Effector memory CD8-positive, alpha-beta T cell (primary cell): ENCODE measurements around the gene RFK.
"Not testable (repeated sequence)": the region's sequence is repeated elsewhere in the genome, so short reads cannot be mapped to it uniquely, and the experiment has no call there.

Source experiments
- ATAC-seq: fragments of 150-1000 bp; cut with Tn5 transposase; replicated peaks from 2 replicates; pipeline ENCODE4 v1.10.0; 2021; ENCODE audit warnings: mild to moderate bottlenecking, moderate library complexity
- DNase-seq, 3 experiments: peaks; one replicate each; pipeline ENCODE4 v3.0.0; 2021
- H3K27ac Mint-ChIP-seq, 2 donors: one replicate each; pipeline ENCODE4 v1.8.0; 2022; ENCODE audit warnings: mild to moderate bottlenecking in 2 of 2, mixed read lengths in 2 of 2, moderate library complexity in 2 of 2
- H3K27me3 Mint-ChIP-seq, 2 donors: one replicate each; pipeline ENCODE4 v1.8.0; 2022; ENCODE audit warnings: mixed read lengths in 2 of 2
- H3K36me3 Mint-ChIP-seq: one replicate; pipeline ENCODE4 v1.8.0; 2022; ENCODE audit warnings: mild to moderate bottlenecking, moderate library complexity, mixed read lengths; ENCODE audit not compliant: insufficient read depth
- H3K4me1 Mint-ChIP-seq, 2 donors: one replicate each; pipeline ENCODE4 v1.8.0; 2022; ENCODE audit warnings: low read depth in 2 of 2, mixed read lengths in 2 of 2
- H3K4me3 Mint-ChIP-seq, 2 donors: one replicate each; pipeline ENCODE4 v1.8.0; 2022; ENCODE audit warnings: mild to moderate bottlenecking in 2 of 2, mixed read lengths in 2 of 2, moderate library complexity in 2 of 2
- H3K9me3 Mint-ChIP-seq, 2 donors: one replicate each; pipeline ENCODE4 v1.8.0; 2022; ENCODE audit warnings: mixed read lengths in 2 of 2

RFK gene

GRCh38 chr9:76373173-76373783 lies 20.9 kb downstream of the RFK start:
- Mint-ChIP-seq H3K4me1 (no peaks in the 10 kb centered on the region), H3K27me3 (no peaks in the 10 kb centered on the region), H3K27ac (no peak overlapping the region), H3K36me3 (no peaks in the 10 kb centered on the region), H3K4me3 (no peak overlapping the region), H3K9me3 (no peaks in the 10 kb centered on the region)
- DNase-seq (no peak), ATAC-seq (no peak)

- Mint-ChIP-seq H3K36me3 (no peaks in the 10 kb centered on the region), H3K9me3 (no peaks in the 10 kb centered on the region), H3K27me3 (no peaks in the 10 kb centered on the region), H3K4me1 (no peaks in the 10 kb centered on the region), H3K4me3 (no peak overlapping the region), H3K27ac (no peak overlapping the region)
- no peak for DNase-seq
- no peak for ATAC-seq
Observed at GRCh38 chr9:76372336-76372735, 21.9 kb downstream of the RFK start.

GRCh38 chr9:76371901-76372300 lies 22.3 kb downstream of the RFK start:
- Mint-ChIP-seq H3K27ac (no peak overlapping the region), H3K36me3 (no peaks in the 10 kb centered on the region)
- ATAC-seq: no peak

GRCh38 chr9:76370396-76371023 lies 23.7 kb downstream of the RFK start:
- Mint-ChIP-seq H3K4me1 (no peaks in the 10 kb centered on the region), H3K4me3 (no peak overlapping the region), H3K27ac (no peak overlapping the region), H3K36me3 (no peaks in the 10 kb centered on the region), H3K27me3 (no peaks in the 10 kb centered on the region), H3K9me3 (no peaks in the 10 kb centered on the region)
- DNase-seq: no peak
- ATAC-seq: no peak

More at GRCh38 chr9:76371901-76372300, 22.3 kb downstream of the RFK start:
- H3K4me3 Mint-ChIP-seq: no peak overlapping the region
- no peaks in the 10 kb centered on the region for H3K9me3 Mint-ChIP-seq
- H3K4me1 Mint-ChIP-seq: no peaks in the 10 kb centered on the region
- no peak for DNase-seq
- no peaks in the 10 kb centered on the region for H3K27me3 Mint-ChIP-seq

DNA sequence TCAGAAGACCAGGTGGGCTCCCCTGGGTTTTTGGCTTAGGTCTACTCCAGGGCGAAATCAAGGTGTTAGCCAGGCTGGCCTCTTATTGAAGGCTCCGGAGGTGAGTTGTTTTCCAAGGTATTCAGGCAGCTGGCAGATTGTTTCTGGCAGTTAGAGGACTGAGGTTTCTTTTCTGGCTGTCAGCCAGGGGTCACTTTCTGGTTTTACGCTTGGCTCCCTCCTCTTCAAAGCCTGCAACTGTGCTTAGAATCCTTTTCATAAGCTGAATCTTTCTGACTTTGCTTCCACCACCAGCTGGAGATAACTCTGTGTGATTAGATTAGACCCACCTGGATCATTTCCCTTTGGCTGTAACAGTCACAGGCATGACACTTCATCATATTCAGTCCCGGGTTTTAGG lies 24.6 kb downstream of the RFK start:
- ATAC-seq (no peak), DNase-seq (no peak)
- Mint-ChIP-seq H3K27ac (no peak overlapping the region), H3K9me3 (no peaks in the 10 kb centered on the region), H3K4me3 (no peak overlapping the region), H3K36me3 (no peaks in the 10 kb centered on the region), H3K27me3 (peaks cover 0 to 7% of the 10 kb centered on the region in 2 donors), H3K4me1 (no peaks in the 10 kb centered on the region)

- H3K4me3 Mint-ChIP-seq: no peak overlapping the region
- no peaks in the 10 kb centered on the region for H3K9me3 Mint-ChIP-seq
- no peak overlapping the region for H3K27ac Mint-ChIP-seq
- ATAC-seq (no peak), DNase-seq (no peak)
- no peaks in the 10 kb centered on the region for H3K4me1 Mint-ChIP-seq
- peaks cover 14 to 31% of the 10 kb centered on the region in 2 donors for H3K27me3 Mint-ChIP-seq
- no peaks in the 10 kb centered on the region for H3K36me3 Mint-ChIP-seq
Observed at GRCh38 chr9:76366275-76366674, 28.0 kb downstream of the RFK start.

DNA sequence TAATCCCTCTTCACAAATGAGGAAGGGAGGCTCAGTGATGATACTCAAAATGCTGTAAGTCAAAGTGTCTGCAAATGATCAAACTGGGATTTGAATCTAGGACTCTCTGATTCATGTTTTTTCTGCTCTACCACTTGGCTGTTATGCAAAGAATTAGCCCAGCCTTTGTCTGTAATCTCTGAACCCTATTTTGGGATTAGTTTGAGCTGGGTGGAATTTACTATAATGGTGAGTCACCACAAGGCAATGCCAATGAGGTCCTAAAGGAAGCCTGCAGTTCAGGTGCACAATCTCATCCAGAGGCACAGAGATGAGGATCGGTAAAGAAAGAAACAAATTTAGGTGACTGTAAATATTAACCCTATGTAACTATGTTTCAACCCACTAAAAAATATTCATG lies 29.2 kb downstream of the RFK start:
- Mint-ChIP-seq H3K9me3 (no peaks in the 10 kb centered on the region), H3K4me3 (no peak overlapping the region), H3K27me3 (peaks cover 14 to 31% of the 10 kb centered on the region in 2 donors), H3K27ac (no peak overlapping the region), H3K36me3 (no peaks in the 10 kb centered on the region), H3K4me1 (no peaks in the 10 kb centered on the region)
- ATAC-seq: no peak
- DNase-seq: no peak

DNA sequence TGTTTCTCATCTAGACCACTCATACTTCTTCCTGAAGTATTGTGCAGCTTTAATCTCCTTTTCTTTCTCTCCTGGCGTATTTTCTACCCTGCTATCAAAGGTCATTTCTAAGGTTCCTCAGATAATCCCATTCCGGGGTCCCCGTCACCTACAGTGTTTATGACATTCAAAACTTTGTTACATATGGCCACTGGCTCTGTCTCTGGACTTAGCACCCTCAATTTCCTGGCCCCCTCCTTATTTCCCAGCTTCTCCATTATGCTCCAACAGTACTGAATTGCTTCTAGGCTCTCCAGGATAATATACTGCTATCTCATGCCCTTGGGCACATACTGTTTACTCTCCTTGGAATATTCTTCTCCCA lies 31.2 kb downstream of the RFK start:
- H3K36me3 Mint-ChIP-seq: no peaks in the 10 kb centered on the region
- no peaks in the 10 kb centered on the region for H3K4me1 Mint-ChIP-seq
- H3K4me3 Mint-ChIP-seq: no peak overlapping the region
- ATAC-seq (no peak), DNase-seq (no peak)
- H3K27ac Mint-ChIP-seq: no peak overlapping the region
- H3K9me3 Mint-ChIP-seq: no peaks in the 10 kb centered on the region
- peaks cover 14 to 39% of the 10 kb centered on the region in 2 donors for H3K27me3 Mint-ChIP-seq

DNA sequence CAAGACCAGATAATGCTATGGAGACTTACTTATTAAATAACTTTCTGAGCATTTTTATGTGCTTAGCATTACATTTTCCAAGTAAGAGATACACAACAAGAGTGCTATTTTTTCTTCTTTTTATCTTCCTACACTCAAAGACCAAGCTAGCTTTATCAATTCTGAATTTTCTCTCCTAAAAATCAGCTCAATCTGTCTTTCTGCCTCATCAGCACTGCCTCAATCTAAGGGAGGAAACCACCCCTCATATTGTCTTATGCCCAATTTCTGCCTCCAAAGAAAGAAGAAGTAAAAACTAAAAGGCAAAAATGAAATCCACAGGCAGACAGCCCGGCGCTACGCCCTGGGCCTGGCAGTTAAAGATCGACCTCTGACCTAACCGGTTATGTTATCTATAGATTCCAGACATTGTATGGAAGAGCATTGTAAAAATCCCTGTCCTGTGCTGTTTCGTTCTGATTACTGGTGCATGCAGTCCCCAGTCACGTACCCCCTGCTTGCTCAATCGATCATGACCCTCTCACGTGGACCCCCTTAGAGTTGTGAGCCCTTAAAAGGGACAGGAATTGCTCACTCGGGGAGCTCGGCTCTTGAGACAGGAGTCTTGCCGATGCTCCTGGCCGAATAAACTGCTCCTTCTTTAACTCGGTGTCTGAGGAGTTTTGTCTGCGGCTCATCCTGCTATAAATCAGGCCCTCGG lies 31.7 kb downstream of the RFK start:
- ATAC-seq, DNase-seq, H3K4me1 Mint-ChIP-seq, H3K36me3 Mint-ChIP-seq, H3K27ac Mint-ChIP-seq, H3K4me3 Mint-ChIP-seq, H3K9me3 Mint-ChIP-seq: not testable (repeated sequence)
- H3K27me3 Mint-ChIP-seq: peaks cover 14 to 39% of the 10 kb centered on the region in 2 donors

GRCh38 chr9:76359766-76360165 lies 34.5 kb downstream of the RFK start:
- ATAC-seq (no peak), DNase-seq (no peak)
- Mint-ChIP-seq H3K27ac (no peak overlapping the region), H3K4me3 (no peak overlapping the region), H3K27me3 (peaks cover 14 to 40% of the 10 kb centered on the region in 2 donors), H3K4me1 (no peaks in the 10 kb centered on the region), H3K36me3 (no peaks in the 10 kb centered on the region), H3K9me3 (no peaks in the 10 kb centered on the region)

GRCh38 chr9:76359365-76359764 lies 34.9 kb downstream of the RFK start:
- DNase-seq (no peak), ATAC-seq (no peak)
- Mint-ChIP-seq H3K9me3 (no peaks in the 10 kb centered on the region), H3K4me3 (no peak overlapping the region), H3K27ac (no peak overlapping the region), H3K36me3 (no peaks in the 10 kb centered on the region), H3K27me3 (peaks cover 14 to 36% of the 10 kb centered on the region in 2 donors), H3K4me1 (no peaks in the 10 kb centered on the region)

DNA sequence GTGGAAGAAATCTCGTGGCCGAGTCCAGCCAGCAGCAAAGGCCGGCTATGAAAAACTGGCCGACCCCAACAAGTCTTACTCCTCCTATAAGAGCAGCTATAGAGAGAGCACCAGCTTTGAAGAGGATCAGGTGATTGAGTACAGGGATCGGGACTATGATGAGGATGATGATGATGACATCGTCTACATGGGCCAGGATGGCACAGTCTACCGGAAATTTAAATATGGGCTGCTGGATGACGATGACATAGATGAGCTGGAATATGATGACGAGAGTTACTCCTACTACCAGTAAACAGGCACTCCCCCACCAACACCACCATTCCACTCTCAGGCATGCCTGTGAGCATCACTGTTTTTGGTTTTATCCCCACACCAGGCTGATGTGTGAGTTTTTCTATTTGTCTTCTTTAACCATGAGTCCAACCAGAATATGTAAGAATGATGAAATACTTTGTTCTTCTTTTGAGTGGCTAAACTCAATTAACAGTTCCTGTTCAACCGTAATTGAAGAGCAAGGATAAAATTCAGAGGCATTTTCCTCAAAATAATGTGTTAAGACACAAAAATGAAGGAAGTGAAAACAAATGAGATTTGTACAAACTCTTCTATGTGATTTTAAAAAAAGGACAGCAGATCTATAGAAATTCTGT lies 35.5 kb downstream of the RFK start:
- Mint-ChIP-seq H3K27me3 (peaks cover 12 to 35% of the 10 kb centered on the region in 2 donors), H3K4me3 (no peak overlapping the region), H3K36me3 (no peaks in the 10 kb centered on the region), H3K4me1 (no peaks in the 10 kb centered on the region), H3K27ac (no peak overlapping the region), H3K9me3 (no peaks in the 10 kb centered on the region)
- no peak for ATAC-seq
- DNase-seq: no peak

GRCh38 chr9:76357555-76357954 lies 36.7 kb downstream of the RFK start:
- no peak for DNase-seq
- Mint-ChIP-seq H3K9me3 (no peaks in the 10 kb centered on the region), H3K27me3 (peaks cover under 1 to 28% of the 10 kb centered on the region in 2 donors), H3K27ac (no peak overlapping the region), H3K4me1 (no peaks in the 10 kb centered on the region), H3K4me3 (no peak overlapping the region), H3K36me3 (no peaks in the 10 kb centered on the region)
- no peak for ATAC-seq

DNA sequence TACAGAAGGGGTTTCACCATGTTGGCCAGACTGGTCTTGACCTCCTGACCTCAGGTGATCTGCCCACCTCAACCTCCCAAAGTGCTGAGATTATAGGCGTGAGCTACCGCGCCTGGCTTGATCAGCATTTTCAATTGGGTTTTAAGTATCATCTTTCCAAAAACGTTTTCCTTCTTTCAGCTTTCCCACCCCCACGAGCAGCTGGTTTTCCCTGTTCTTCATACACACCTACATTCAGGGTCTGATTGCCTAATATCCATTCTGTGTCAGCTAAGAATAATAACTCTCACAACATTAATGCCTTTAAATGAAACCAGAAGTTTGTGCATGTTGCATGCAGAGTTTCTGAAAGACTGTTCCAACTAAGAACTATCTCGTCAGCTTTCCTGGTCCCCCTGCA lies 38.3 kb downstream of the RFK start:
- H3K36me3 Mint-ChIP-seq: no peaks in the 10 kb centered on the region
- peaks cover 0 to 34% of the 10 kb centered on the region in 2 donors for H3K27me3 Mint-ChIP-seq

More for the DNA sequence above, 38.3 kb downstream of the RFK start:
- H3K9me3 Mint-ChIP-seq: no peaks in the 10 kb centered on the region
- DNase-seq: no peak
- H3K4me3 Mint-ChIP-seq: no peak overlapping the region
- no peak for ATAC-seq
- no peaks in the 10 kb centered on the region for H3K4me1 Mint-ChIP-seq
- no peak overlapping the region for H3K27ac Mint-ChIP-seq
